Measurements from ENCODE around the gene BMP7. TPM values are rescaled to one million over a fixed set of nuclear protein-coding genes. Genes with fewer than 3 reads are reported as not detected.

Gene BMP7
- total RNA-seq, 4 donors from 2014 or later = 0.44 to 0.82 TPM; not detected in 2

- TF ChIP-seq CTCF (IDR thresholded peaks at IDR 0.05; ENCODE audit: low read depth) = no peak
Measured at GRCh38 chr20:57293995-57294394, 27.6 kb upstream of the BMP7 start.

GRCh38 chr20:57292611-57293010, 26.2 kb upstream of the BMP7 start:
- no peak for TF ChIP-seq CTCF (IDR thresholded peaks at IDR 0.05; ENCODE audit: low read depth)

GRCh38 chr20:57291694-57292093, 25.3 kb upstream of the BMP7 start:
- TF ChIP-seq CTCF (IDR thresholded peaks at IDR 0.05; ENCODE audit: low read depth) = no peak

- TF ChIP-seq CTCF (IDR thresholded peaks at IDR 0.05; ENCODE audit: low read depth) = no peak
Measured at GRCh38 chr20:57291003-57291402, 24.6 kb upstream of the BMP7 start.

- no peak for TF ChIP-seq CTCF (IDR thresholded peaks at IDR 0.05; ENCODE audit: low read depth)
Measured at GRCh38 chr20:57290178-57290484, 23.7 kb upstream of the BMP7 start.

GRCh38 chr20:57289391-57290177, 23.1 kb upstream of the BMP7 start:
- TF ChIP-seq CTCF (IDR thresholded peaks at IDR 0.05; ENCODE audit: low read depth) = no peak

GRCh38 chr20:57288651-57289277, 22.3 kb upstream of the BMP7 start:
- no peak for TF ChIP-seq CTCF (IDR thresholded peaks at IDR 0.05; ENCODE audit: low read depth)
